Ishikawa (cell line): ENCODE data around the gene MIF.

ENCODE experiments used
- CREB1 ChIP-seq: IDR thresholded peaks from 2 replicates; pipeline ENCODE4 v1.6.1; 2012; ENCODE audit warnings: low read depth
- EP300 ChIP-seq: IDR thresholded peaks from 2 replicates; pipeline ENCODE4 v1.6.1; 2012; ENCODE audit warnings: borderline replicate concordance
- RAD21 ChIP-seq: IDR thresholded peaks from 2 replicates; pipeline ENCODE4 v1.6.1; 2012; ENCODE audit warnings: low read depth
- REST ChIP-seq: IDR thresholded peaks from 2 replicates; pipeline ENCODE4 v1.6.1; 2012; ENCODE audit warnings: low read depth, mild to moderate bottlenecking
- TCF12 ChIP-seq: IDR thresholded peaks from 2 replicates; pipeline ENCODE4 v1.6.1; 2012; ENCODE audit warnings: low read depth
- YY1 ChIP-seq: IDR thresholded peaks from 2 replicates; pipeline ENCODE4 v1.6.1; 2012; ENCODE audit warnings: low read depth
- TF ChIP-seq, protein P1 (sequence below): IDR thresholded peaks from 2 replicates; pipeline ENCODE4 v1.6.1; 2012
- TF ChIP-seq, protein P2 (sequence below): IDR thresholded peaks from 2 replicates; pipeline ENCODE4 v1.6.1; 2012

- no peak for TF ChIP-seq TCF12
- TF ChIP-seq EP300, result no peak
- no peak for TF ChIP-seq REST
- TF ChIP-seq, protein P1, sequence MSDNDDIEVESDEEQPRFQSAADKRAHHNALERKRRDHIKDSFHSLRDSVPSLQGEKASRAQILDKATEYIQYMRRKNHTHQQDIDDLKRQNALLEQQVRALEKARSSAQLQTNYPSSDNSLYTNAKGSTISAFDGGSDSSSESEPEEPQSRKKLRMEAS, result no peak
- TF ChIP-seq YY1, result no peak
- no peak for TF ChIP-seq CREB1
- TF ChIP-seq, protein P2, sequence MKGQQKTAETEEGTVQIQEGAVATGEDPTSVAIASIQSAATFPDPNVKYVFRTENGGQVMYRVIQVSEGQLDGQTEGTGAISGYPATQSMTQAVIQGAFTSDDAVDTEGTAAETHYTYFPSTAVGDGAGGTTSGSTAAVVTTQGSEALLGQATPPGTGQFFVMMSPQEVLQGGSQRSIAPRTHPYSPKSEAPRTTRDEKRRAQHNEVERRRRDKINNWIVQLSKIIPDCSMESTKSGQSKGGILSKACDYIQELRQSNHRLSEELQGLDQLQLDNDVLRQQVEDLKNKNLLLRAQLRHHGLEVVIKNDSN, result no peak
- TF ChIP-seq RAD21, result no peak
Measured at GRCh38 chr22:23913306-23913660, 19.1 kb downstream of the MIF start.
